ENCODE results near the gene PSMC1.

The PSMC1 gene

GRCh38 chr14:90302529-90303303 lies 46.4 kb downstream of the PSMC1 start:
- DNase-seq, result no peak

- no peak for DNase-seq
These were observed 47.1 kb downstream of the PSMC1 start for GRCh38 chr14:90303473-90303872.

GRCh38 chr14:90304502-90304901 lies 48.1 kb downstream of the PSMC1 start:
- DNase-seq, result no peak

- no peak for DNase-seq
These were observed 48.8 kb downstream of the PSMC1 start for GRCh38 chr14:90305176-90305601.

- no peak for DNase-seq
These were observed 52.2 kb downstream of the PSMC1 start for GRCh38 chr14:90308561-90308960.

- no peak for DNase-seq
These were observed 60.9 kb downstream of the PSMC1 start for GRCh38 chr14:90317286-90317685.

- no peak for DNase-seq
These were observed 61.7 kb downstream of the PSMC1 start for GRCh38 chr14:90318016-90318415.

GRCh38 chr14:90319173-90319572 lies 62.8 kb downstream of the PSMC1 start:
- DNase-seq, result peak; percentile 20

- no peak for DNase-seq
These were observed 63.5 kb downstream of the PSMC1 start for GRCh38 chr14:90319634-90320541.

GRCh38 chr14:90321891-90322290 lies 65.5 kb downstream of the PSMC1 start:
- DNase-seq, result no peak

Measured in fibroblast of skin of right quadriceps (primary cell).